Transverse colon (tissue), 4 donors: ENCODE measurements around the gene NEK11. TPM values are rescaled to one million over a fixed set of nuclear protein-coding genes. Genes with fewer than 3 reads are reported as not detected.

ENCODE experiments used
- DNase-seq: peaks from one replicate; pipeline ENCODE4 v3.0.0-alpha.2; 2019
- H3K27ac ChIP-seq, 4 donors: fragments of 200-600 bp; sonication (generic); 2 replicates each; pipeline ENCODE4 v1.5.1; 2016 to 2018; ENCODE audit warnings: inconsistent platforms in 4 of 4
- H3K27me3 ChIP-seq: fragments of 200-600 bp; sonication (generic); 2 replicates; pipeline ENCODE4 v1.5.1; 2017; ENCODE audit warnings: inconsistent platforms
- H3K36me3 ChIP-seq, 4 donors: fragments of 200-600 bp; sonication (generic); 2 replicates each; pipeline ENCODE4 v1.5.1; 2017 to 2019; ENCODE audit warnings: inconsistent platforms in 4 of 4
- H3K4me1 ChIP-seq, 4 donors: fragments of 200-600 bp; sonication (generic); 2 replicates each; pipeline ENCODE4 v1.5.1; 2017 to 2020; ENCODE audit warnings: inconsistent platforms in 4 of 4
- H3K4me3 ChIP-seq, 4 donors: fragments of 200-600 bp; sonication (generic); 1 replicate in 1 of 4; 2 replicates in 3 of 4; pipeline versions ENCODE4 v1.5.1 to v1.6.1; 2017 to 2019; ENCODE audit warnings: inconsistent platforms in 4 of 4
- H3K9me3 ChIP-seq, 2 donors: fragments of 200-600 bp; sonication (generic); 2 replicates each; pipeline ENCODE4 v1.5.1; 2017 to 2019; ENCODE audit warnings: inconsistent platforms in 2 of 2
- CTCF ChIP-seq, 5 experiments: fragments of 200-600 bp in 3 of 5; fragments of 450-650 bp in 2 of 5; sonication (generic) in 3 of 5; IDR thresholded peaks; 1 replicate in 2 of 5; 2 replicates in 3 of 5; pipeline ENCODE4 v1.5.1; 2016 to 2017; ENCODE audit warnings: antibody characterized with exemption in 5 of 5, inconsistent platforms in 3 of 5, mild to moderate bottlenecking in 2 of 5, moderate library complexity in 1 of 5
- EP300 ChIP-seq: sonication (generic); formaldehyde crosslinking; IDR thresholded peaks from one replicate; pipeline ENCODE4 v1.6.1; 2017; ENCODE audit warnings: antibody characterized with exemption, low read depth
- POLR2A ChIP-seq: fragments of 450-650 bp; IDR thresholded peaks from one replicate; pipeline ENCODE4 v1.6.1; 2016; ENCODE audit warnings: antibody characterized with exemption, mild to moderate bottlenecking, moderate library complexity
- POLR2AphosphoS5 ChIP-seq, 3 donors: sonication (generic); formaldehyde crosslinking; IDR thresholded peaks; one replicate each; pipeline ENCODE4 v1.6.1; 2016; ENCODE audit warnings: antibody characterized with exemption in 3 of 3
- WGBS, 2 donors: methylation state at CpG; one replicate each; pipeline ENCODE4 v1.1.5; 2018; ENCODE audit warnings: low coverage in 1 of 2; 5-methylcytosine and 5-hydroxymethylcytosine counted together
- in situ Hi-C, 4 donors: fragments of 200-750 bp; cut with MboI; loops; one replicate each; pipeline versions ENCODE4 v1.15.0 to v1.15.1; 2017; ENCODE audit warnings: low sequenced_read_pairs in 3 of 4, low pct_ligation_motif_present in 1 of 4, low pct_unique_long_range_greater_than_20kb in 1 of 4
- intact Hi-C: fragments of 100-400 bp; cut with DNase I; formaldehyde crosslinking; loops from one replicate; pipeline ENCODE4 v1.15.1; 2023; ENCODE audit warnings: low total_unique reads
- total RNA-seq, 4 donors: library from RNA; depleted of rRNA; stranded (reverse); fragments of >200 nt; gene quantifications; one replicate each; pipeline ENCODE4 v1.1.0, GENCODE V29; 2016

The NEK11 gene
- total RNA-seq, 4 donors from 2014 or later, result 4.6 to 12.3 (median 8.5) TPM

- DNase-seq, result peak; percentile 13
- Histone ChIP-seq H3K27ac (no peak overlapping the region), H3K4me1 (no peaks in the 10 kb centered on the region), H3K36me3 (no peaks in the 10 kb centered on the region), H3K9me3 (no peaks in the 10 kb centered on the region), H3K27me3 (no peaks in the 10 kb centered on the region), H3K4me3 (no peak overlapping the region)
- in situ Hi-C loops, result no loop called here
- TF ChIP-seq POLR2AphosphoS5 (IDR thresholded peaks at IDR 0.05) (no peak), EP300 (no peak), POLR2A (no peak), CTCF (IDR thresholded peaks at IDR 0.05) (no peak)
- intact Hi-C loops, result no loop called here
These were observed 41.3 kb downstream of the NEK11 start for GRCh38 chr3:131067983-131068382.

GRCh38 chr3:131072099-131072559 is 45.5 kb downstream of the NEK11 start:
- in situ Hi-C loops, result no loop called here
- H3K9me3 ChIP-seq, result no peaks in the 10 kb centered on the region
- H3K27me3 ChIP-seq, result no peaks in the 10 kb centered on the region
- H3K36me3 ChIP-seq, result no peaks in the 10 kb centered on the region
- TF ChIP-seq POLR2A, result no peak
- TF ChIP-seq POLR2AphosphoS5 (IDR thresholded peaks at IDR 0.05), result no peak
- no peak for TF ChIP-seq CTCF (IDR thresholded peaks at IDR 0.05)
- TF ChIP-seq EP300, result no peak
- intact Hi-C loops, result no loop called here
- no peak overlapping the region for H3K27ac ChIP-seq
- H3K4me1 ChIP-seq, result no peaks in the 10 kb centered on the region
- DNase-seq, result no peak
- 56 to 61% methylated on average over 2 of the region's 2 CpGs for WGBS, 2 donors
- H3K4me3 ChIP-seq, result no peak overlapping the region

- in situ Hi-C loops (no loop called here), intact Hi-C loops (no loop called here)
- Histone ChIP-seq H3K27me3 (no peaks in the 10 kb centered on the region), H3K9me3 (no peaks in the 10 kb centered on the region), H3K4me1 (no peaks in the 10 kb centered on the region), H3K4me3 (no peak overlapping the region), H3K36me3 (no peaks in the 10 kb centered on the region), H3K27ac (no peak overlapping the region)
- TF ChIP-seq POLR2A (no peak), EP300 (no peak), POLR2AphosphoS5 (IDR thresholded peaks at IDR 0.05) (no peak), CTCF (IDR thresholded peaks at IDR 0.05) (no peak)
- no peak for DNase-seq
- 63 to 81% methylated on average over 2 of the region's 2 CpGs for WGBS, 2 donors
These were observed 46.2 kb downstream of the NEK11 start for GRCh38 chr3:131072845-131073244.

- Histone ChIP-seq H3K27me3 (no peaks in the 10 kb centered on the region), H3K36me3 (no peaks in the 10 kb centered on the region), H3K4me1 (no peaks in the 10 kb centered on the region), H3K4me3 (no peak overlapping the region), H3K27ac (no peak overlapping the region), H3K9me3 (no peaks in the 10 kb centered on the region)
- DNase-seq, result peak; percentile 8
- intact Hi-C loops (no loop called here), in situ Hi-C loops (no loop called here)
- 62 to 77% methylated on average over 1 to 4 of the region's 4 CpGs for WGBS, 2 donors
- TF ChIP-seq POLR2A (no peak), CTCF (IDR thresholded peaks at IDR 0.05) (no peak), POLR2AphosphoS5 (IDR thresholded peaks at IDR 0.05) (no peak), EP300 (no peak)
These were observed 49.1 kb downstream of the NEK11 start for GRCh38 chr3:131075632-131076328.
